GM23248 (cell line): ENCODE measurements around the gene CEP112.

Experiments used
- EZH2 ChIP-seq: fragments of 200-600 bp; sonication (generic); IDR thresholded peaks from 2 replicates; pipeline ENCODE4 v1.6.1; 2018; ENCODE audit warnings: antibody characterized with exemption, mild to moderate bottlenecking; ENCODE audit not compliant: insufficient read depth, poor library complexity, severe bottlenecking
- EZH2phosphoT487 ChIP-seq: fragments of 200-600 bp; sonication (generic); IDR thresholded peaks from 2 replicates; pipeline ENCODE4 v1.6.1; 2018; ENCODE audit warnings: antibody characterized with exemption, moderate library complexity, mild to moderate bottlenecking, low read depth; ENCODE audit not compliant: insufficient read depth

GRCh38 chr17:65754630-65755029, 437.3 kb downstream of the CEP112 start:
- TF ChIP-seq EZH2 (no peak), EZH2phosphoT487 (no peak)
